Right lung (tissue), 5 donors: Measurements from ENCODE around the gene SLC7A11. TPM values are rescaled to one million over a fixed set of nuclear protein-coding genes. Genes with fewer than 3 reads are reported as not detected.

ENCODE experiments used
- DNase-seq, 2 donors: peaks; one replicate each; pipeline ENCODE4 v3.0.0-alpha.2; 2013
- polyA plus RNA-seq, 5 donors: library from polyadenylated mRNA; unstranded; fragments of 120-200 nt; gene quantifications; one replicate each; pipeline versions ENCODE4 v1.2.1 to v1.2.3, GENCODE V29; 2013; ENCODE audit warnings: inconsistent platforms in 1 of 5, low replicate concordance in 1 of 5; ENCODE audit not compliant: insufficient read length in 5 of 5, insufficient read depth in 1 of 5

Gene SLC7A11
- polyA plus RNA-seq, 5 donors, result 0.49 to 2.2 (median 0.78) TPM

DNA sequence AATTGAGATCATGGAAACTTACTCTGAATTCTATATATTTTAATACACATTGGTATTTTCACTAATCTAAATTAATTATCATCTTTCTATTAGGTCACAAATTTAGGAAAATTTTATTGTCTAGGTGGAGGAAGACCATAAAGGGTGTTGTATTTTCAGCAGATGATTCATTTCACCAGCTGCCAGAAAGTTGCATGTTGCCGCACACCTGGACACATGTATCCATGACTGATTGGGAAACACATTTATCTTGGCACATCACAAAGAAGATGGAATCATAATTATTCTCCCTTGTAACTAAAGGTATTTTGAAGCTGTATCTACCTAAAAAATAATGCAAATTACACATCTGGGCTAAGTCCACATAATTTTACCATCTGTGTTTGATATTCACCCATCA, 33.1 kb downstream of the SLC7A11 start:
- no peak for DNase-seq

GRCh38 chr4:138205531-138206233, 36.5 kb downstream of the SLC7A11 start:
- DNase-seq, result no peak

DNA sequence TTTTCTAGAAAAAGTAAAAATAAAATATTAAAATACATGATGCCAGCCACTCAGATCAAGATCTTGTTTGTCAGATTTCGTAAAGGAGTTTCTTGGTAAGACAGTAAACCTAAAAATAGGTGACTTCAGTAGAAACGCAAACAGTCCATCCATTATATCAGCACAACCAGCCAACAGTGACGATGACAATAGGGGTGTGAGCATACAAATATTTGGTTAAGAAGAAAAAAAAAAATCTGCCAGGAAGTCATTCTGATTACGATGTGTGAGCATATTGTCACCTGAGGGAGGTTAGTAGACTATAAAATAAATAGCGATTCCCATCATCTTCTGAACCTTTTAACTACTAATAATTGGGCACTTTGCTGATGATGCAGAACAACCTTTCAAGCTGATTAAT, 37.6 kb downstream of the SLC7A11 start:
- no peak for DNase-seq

DNA sequence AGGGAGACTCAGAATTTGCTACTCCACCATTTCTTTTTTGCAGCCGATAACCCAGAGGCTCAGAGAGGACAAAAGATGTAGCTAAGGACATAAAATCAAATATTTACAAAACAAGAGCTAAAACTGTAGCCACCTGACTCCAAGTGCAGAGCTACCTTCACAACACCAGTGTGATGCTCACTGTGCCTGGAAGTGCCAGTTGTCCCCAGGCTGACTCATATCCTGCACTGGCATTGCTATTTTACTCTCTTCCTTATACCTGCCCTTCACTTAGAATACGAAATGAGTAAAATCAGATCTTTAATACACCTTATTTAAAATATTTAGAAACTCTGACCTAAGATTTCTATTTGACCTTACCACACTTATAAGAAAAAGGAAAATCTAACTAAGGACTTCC, 39.5 kb downstream of the SLC7A11 start:
- DNase-seq, result no peak

- no peak for DNase-seq
Observed at GRCh38 chr4:138200236-138200590, 41.9 kb downstream of the SLC7A11 start.

DNA sequence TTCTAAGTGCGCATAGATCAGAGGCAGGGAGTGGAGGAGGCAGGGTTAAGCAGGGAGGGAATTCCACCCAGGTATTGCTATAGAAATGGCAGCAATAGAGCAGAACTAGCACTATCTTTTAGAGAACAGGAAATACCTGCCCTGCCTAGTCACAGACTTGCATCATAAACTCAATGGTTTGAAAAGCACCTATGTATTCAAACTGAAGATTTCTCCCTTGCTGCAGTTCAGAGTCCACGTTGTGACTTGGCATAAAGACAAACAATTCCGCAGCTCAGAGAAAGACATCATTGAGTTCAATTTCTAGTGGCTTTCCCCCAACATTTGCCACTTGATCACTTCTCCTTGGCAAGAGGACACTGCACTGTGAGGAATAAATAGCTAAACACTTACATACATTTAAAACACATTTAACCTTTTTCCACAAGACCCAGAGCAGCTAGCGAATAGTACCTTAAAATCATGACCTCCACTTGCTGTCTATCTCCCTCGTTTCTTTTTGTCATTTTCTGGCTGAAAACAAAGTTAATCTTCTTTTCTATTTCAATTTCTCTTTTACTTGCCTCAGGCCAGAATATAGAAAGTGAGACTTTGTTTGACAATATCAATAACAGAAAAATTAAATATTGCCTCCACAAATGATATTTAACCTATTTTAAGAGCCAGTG, 42.4 kb downstream of the SLC7A11 start:
- peak; percentile 32 to 51 for DNase-seq

GRCh38 chr4:138196153-138196552, 46.0 kb downstream of the SLC7A11 start:
- DNase-seq, result no peak

- no peak for DNase-seq
Observed at GRCh38 chr4:138193963-138194362, 48.2 kb downstream of the SLC7A11 start.

- DNase-seq, result no peak
Observed at GRCh38 chr4:138192113-138192512, 50.0 kb downstream of the SLC7A11 start.

DNA sequence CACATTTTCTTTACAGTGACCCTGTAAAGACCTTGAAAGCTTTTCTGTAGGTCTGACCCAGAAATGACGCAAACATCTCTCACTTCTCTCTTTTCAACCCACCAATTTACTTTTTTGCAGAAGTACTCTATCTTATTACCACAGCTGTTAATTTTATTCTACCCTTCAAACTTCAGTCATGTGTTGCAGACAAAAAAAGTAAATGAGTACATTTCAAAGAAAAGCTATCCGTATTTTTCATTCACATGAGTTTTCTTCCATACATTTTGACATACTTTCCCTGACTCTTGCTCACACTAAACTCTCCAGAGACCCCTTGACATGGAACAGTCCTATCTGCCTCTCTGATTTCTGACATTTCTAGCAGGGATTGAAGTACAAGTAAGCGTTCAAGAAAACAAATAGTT, 51.7 kb downstream of the SLC7A11 start:
- DNase-seq, result no peak

DNA sequence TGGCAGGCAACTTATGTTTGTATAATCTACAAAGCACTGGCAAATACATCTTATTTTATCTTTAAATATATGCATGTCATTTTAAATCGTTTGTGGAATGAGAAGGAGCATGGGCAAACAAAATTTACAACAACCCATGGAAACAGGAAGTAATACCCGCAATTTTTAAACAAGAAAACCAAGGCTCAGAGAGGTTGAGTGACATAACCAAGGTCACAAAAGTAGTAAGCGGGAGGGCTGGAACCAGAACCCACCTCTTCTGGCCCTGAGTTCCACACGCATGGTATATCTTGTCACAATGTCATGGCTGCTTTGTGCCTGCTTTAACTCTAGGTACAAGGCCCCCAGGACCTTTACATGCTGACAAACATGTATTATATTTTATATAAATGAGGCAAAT, 52.9 kb downstream of the SLC7A11 start:
- no peak for DNase-seq

DNA sequence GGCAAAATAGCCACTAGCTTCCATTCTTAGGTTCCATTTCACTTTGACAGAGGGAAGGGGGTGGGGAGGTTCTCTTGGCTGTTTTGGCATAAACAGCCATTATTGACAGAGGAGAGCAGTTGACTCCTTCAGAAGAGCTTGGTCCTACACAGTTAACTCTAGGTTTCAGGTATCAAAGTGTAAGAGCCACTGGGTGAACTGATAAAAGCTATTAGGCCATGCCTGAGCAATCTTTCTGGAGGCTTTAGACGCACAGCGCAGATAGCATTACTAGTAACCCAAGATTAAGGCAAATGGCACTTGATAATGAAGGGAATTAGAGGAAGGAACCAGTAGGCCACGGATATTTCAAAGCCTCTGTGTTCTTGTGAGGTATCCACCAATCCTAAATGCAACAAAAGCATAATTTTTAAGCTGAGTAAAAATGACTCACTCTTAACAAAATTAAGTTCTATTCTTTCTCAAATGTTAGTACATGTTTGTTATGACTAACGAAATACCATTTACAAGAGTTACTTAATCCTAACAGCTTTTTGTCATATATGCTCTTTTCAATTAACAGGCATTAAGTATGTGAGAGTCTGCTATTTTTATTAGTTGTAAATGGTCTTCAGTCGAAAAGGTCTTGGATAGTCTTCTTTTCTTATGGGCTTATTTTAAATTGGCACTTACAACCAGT, 53.6 kb downstream of the SLC7A11 start:
- no peak for DNase-seq

GRCh38 chr4:138185859-138186645, 56.1 kb downstream of the SLC7A11 start:
- no peak for DNase-seq

- no peak for DNase-seq
Observed at GRCh38 chr4:138184886-138185285, 57.3 kb downstream of the SLC7A11 start.

- DNase-seq, result peak; percentile 42 to 63
Observed at GRCh38 chr4:138182838-138183426, 59.2 kb downstream of the SLC7A11 start.

DNA sequence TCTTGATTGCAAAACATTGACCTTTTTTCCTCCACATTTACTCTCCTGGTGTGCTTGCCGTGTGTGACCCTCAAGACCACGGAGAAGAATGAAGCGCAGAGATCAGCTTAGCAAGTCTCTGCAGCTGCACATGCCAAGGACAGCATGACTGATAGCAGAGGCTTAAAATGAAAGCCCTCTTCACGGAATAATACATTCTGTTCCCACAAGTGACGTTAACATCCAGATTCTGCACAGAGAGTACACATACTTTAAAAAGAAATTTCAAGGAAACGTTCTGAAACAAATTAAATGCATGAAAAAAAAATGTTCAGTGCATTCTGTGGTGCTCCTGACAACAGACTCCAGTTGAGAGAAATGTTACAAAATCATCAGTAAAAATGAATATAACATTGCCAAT, 60.9 kb downstream of the SLC7A11 start:
- DNase-seq, result no peak

GRCh38 chr4:138178566-138178965, 63.6 kb downstream of the SLC7A11 start:
- DNase-seq, result no peak

- DNase-seq, result no peak
Observed at GRCh38 chr4:138177278-138177968, 64.7 kb downstream of the SLC7A11 start.

GRCh38 chr4:138174981-138175794, 67.0 kb downstream of the SLC7A11 start:
- peak in 1 of 2 donors; percentile 14 for DNase-seq

DNA sequence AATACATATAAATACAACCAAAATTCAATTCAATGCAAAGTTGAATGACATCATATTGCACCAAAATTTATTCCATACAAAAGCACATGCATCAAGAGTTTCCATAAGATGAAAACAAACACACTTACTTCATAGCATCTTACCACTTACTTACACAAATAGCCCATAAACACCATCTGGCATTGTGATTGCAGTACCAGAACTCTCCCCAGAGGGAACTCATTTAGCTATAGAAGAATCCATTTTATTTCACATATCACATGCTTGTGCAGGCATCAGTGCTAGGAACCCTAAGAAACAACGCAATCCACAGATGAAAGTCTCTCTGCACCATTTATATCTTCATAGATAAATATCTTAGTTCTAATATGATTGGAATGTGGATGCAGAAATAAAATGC, 77.9 kb downstream of the SLC7A11 start:
- DNase-seq, result no peak
